ENCODE results near the gene NOS1. TPM values are rescaled to one million over a fixed set of nuclear protein-coding genes. Genes with fewer than 3 reads are reported as not detected.

Gene NOS1
- total RNA-seq, 4 donors from 2014 or later: 0.79 to 1.6 (median 0.96) TPM; not detected in 1

- no peaks in the 10 kb centered on the region for H3K9me3 ChIP-seq
- DNase-seq: no peak
- H3K4me1 ChIP-seq: no peaks in the 10 kb centered on the region
- H3K27me3 ChIP-seq: peaks cover 8% of the 10 kb centered on the region
- in situ Hi-C loops (cut with MboI; ENCODE audit: low pct_ligation_motif_present in 1 of 4, low pct_unique_long_range_greater_than_20kb in 1 of 4, low sequenced_read_pairs in 3 of 4): loop anchor here in 1 of 4 donors (25.0 kb wide), 1 partner anchor 484 kb away; no protein-coding TSS in a partner anchor
- intact Hi-C loops (cut with DNase I; ENCODE audit: low total_unique reads): no loop called here
- no peak overlapping the region for H3K27ac ChIP-seq
- no peak overlapping the region for H3K4me3 ChIP-seq
- H3K36me3 ChIP-seq: no peaks in the 10 kb centered on the region
- no peak for TF ChIP-seq POLR2AphosphoS5 (IDR thresholded peaks at IDR 0.05)
- TF ChIP-seq POLR2A (IDR thresholded peaks at IDR 0.05): no peak
- no peak for TF ChIP-seq EP300 (IDR thresholded peaks at IDR 0.05; ENCODE audit: low read depth)
- no peak for TF ChIP-seq CTCF (IDR thresholded peaks at IDR 0.05)
These were observed 8.5 kb downstream of the NOS1 start for GRCh38 chr12:117352883-117353282.

GRCh38 chr12:117352206-117352605 is 9.2 kb downstream of the NOS1 start:
- in situ Hi-C loops (cut with MboI; ENCODE audit: low pct_ligation_motif_present in 1 of 4, low pct_unique_long_range_greater_than_20kb in 1 of 4, low sequenced_read_pairs in 3 of 4) (loop anchor here in 1 of 4 donors (25.0 kb wide), 1 partner anchor 485 kb away; no protein-coding TSS in a partner anchor), intact Hi-C loops (cut with DNase I; ENCODE audit: low total_unique reads) (no loop called here)
- Histone ChIP-seq H3K27ac (no peak overlapping the region), H3K4me3 (no peak overlapping the region), H3K4me1 (no peaks in the 10 kb centered on the region), H3K36me3 (no peaks in the 10 kb centered on the region), H3K9me3 (no peaks in the 10 kb centered on the region), H3K27me3 (peaks cover 4% of the 10 kb centered on the region)
- TF ChIP-seq EP300 (IDR thresholded peaks at IDR 0.05; ENCODE audit: low read depth) (no peak), CTCF (IDR thresholded peaks at IDR 0.05) (no peak), POLR2AphosphoS5 (IDR thresholded peaks at IDR 0.05) (no peak), POLR2A (IDR thresholded peaks at IDR 0.05) (no peak)
- DNase-seq: no peak
- 61% methylated on average over 9 of the region's 9 CpGs; no CpG with 5 or more reads in 1 of the 2 donors for WGBS, 2 donors (ENCODE audit: low coverage in 1 of 2)

- TF ChIP-seq POLR2AphosphoS5 (IDR thresholded peaks at IDR 0.05): no peak
- no peak for TF ChIP-seq CTCF (IDR thresholded peaks at IDR 0.05)
- TF ChIP-seq POLR2A (IDR thresholded peaks at IDR 0.05): no peak
- no peak for TF ChIP-seq EP300 (IDR thresholded peaks at IDR 0.05; ENCODE audit: low read depth)
- intact Hi-C loops (cut with DNase I; ENCODE audit: low total_unique reads): no loop called here
- DNase-seq: no peak
- H3K27ac ChIP-seq: no peak overlapping the region
- in situ Hi-C loops (cut with MboI; ENCODE audit: low pct_ligation_motif_present in 1 of 4, low pct_unique_long_range_greater_than_20kb in 1 of 4, low sequenced_read_pairs in 3 of 4): loop anchor here in 1 of 4 donors (25.0 kb wide), 1 partner anchor 487 kb away; no protein-coding TSS in a partner anchor
- 81 to 93% methylated on average over 4 of the region's 4 CpGs for WGBS, 2 donors (ENCODE audit: low coverage in 1 of 2)
- no peaks in the 10 kb centered on the region for H3K9me3 ChIP-seq
- no peaks in the 10 kb centered on the region for H3K36me3 ChIP-seq
- H3K4me1 ChIP-seq: no peaks in the 10 kb centered on the region
- no peaks in the 10 kb centered on the region for H3K27me3 ChIP-seq
- H3K4me3 ChIP-seq: no peak overlapping the region
These were observed 11.3 kb downstream of the NOS1 start for GRCh38 chr12:117350140-117350539.

- no peaks in the 10 kb centered on the region for H3K9me3 ChIP-seq
- intact Hi-C loops (cut with DNase I; ENCODE audit: low total_unique reads) (no loop called here), in situ Hi-C loops (cut with MboI; ENCODE audit: low pct_ligation_motif_present in 1 of 4, low pct_unique_long_range_greater_than_20kb in 1 of 4, low sequenced_read_pairs in 3 of 4) (no loop called here)
- no peak for DNase-seq
- H3K4me3 ChIP-seq: no peak overlapping the region
- 55% methylated on average over 4 of the region's 4 CpGs; no CpG with 5 or more reads in 1 of the 2 donors for WGBS, 2 donors (ENCODE audit: low coverage in 1 of 2)
- H3K27ac ChIP-seq: no peak overlapping the region
- TF ChIP-seq CTCF (IDR thresholded peaks at IDR 0.05) (no peak), POLR2AphosphoS5 (IDR thresholded peaks at IDR 0.05) (no peak), POLR2A (IDR thresholded peaks at IDR 0.05) (no peak), EP300 (IDR thresholded peaks at IDR 0.05; ENCODE audit: low read depth) (no peak)
- no peaks in the 10 kb centered on the region for H3K4me1 ChIP-seq
- H3K27me3 ChIP-seq: no peaks in the 10 kb centered on the region
- H3K36me3 ChIP-seq: no peaks in the 10 kb centered on the region
These were observed 13.8 kb downstream of the NOS1 start for GRCh38 chr12:117347588-117347987.

All from transverse colon (tissue), 4 donors.